AG09319 (cell line): Measurements from ENCODE around the gene HIRA.

Source experiments
- DNase-seq: peaks from one replicate; pipeline ENCODE4 v3.0.0-alpha.2; 2010; ENCODE audit warnings: low read depth; ENCODE audit errors: extremely low read depth
- TF ChIP-seq, protein P1 (sequence below): IDR thresholded peaks from 2 replicates; pipeline ENCODE4 v1.5.1; 2011; ENCODE audit warnings: low read depth, mild to moderate bottlenecking, inconsistent platforms, low read length, moderate library complexity

Gene HIRA

DNA sequence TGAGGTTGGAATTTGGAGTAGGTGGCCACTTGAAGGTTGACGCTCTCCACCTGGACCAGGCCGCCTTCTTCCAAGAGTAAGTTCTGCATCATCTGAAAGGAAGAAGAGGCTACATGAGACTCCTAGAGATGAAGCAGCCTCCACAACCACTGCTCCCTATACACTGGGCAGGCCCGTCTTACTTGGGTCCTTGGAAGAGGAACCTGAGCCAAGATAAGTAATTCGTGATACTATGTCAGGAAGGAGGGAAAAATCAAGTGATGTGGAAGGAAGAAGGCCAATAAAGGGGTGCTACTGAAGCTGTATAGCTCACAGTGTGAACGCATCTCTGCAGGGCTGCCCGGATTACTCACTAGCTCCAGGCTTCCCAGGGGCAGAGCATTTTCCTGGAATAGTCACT, 36.4 kb upstream of the HIRA start:
- TF ChIP-seq, protein P1, sequence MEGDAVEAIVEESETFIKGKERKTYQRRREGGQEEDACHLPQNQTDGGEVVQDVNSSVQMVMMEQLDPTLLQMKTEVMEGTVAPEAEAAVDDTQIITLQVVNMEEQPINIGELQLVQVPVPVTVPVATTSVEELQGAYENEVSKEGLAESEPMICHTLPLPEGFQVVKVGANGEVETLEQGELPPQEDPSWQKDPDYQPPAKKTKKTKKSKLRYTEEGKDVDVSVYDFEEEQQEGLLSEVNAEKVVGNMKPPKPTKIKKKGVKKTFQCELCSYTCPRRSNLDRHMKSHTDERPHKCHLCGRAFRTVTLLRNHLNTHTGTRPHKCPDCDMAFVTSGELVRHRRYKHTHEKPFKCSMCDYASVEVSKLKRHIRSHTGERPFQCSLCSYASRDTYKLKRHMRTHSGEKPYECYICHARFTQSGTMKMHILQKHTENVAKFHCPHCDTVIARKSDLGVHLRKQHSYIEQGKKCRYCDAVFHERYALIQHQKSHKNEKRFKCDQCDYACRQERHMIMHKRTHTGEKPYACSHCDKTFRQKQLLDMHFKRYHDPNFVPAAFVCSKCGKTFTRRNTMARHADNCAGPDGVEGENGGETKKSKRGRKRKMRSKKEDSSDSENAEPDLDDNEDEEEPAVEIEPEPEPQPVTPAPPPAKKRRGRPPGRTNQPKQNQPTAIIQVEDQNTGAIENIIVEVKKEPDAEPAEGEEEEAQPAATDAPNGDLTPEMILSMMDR: no peak

GRCh38 chr22:19466848-19467752, 35.6 kb upstream of the HIRA start:
- TF ChIP-seq, protein P1: no peak
- DNase-seq: no peak

More for the DNA sequence above, 36.4 kb upstream of the HIRA start:
- DNase-seq: no peak

- no peak for DNase-seq
- TF ChIP-seq, protein P1: no peak
Measured at GRCh38 chr22:19466126-19466716, 34.7 kb upstream of the HIRA start.

DNA sequence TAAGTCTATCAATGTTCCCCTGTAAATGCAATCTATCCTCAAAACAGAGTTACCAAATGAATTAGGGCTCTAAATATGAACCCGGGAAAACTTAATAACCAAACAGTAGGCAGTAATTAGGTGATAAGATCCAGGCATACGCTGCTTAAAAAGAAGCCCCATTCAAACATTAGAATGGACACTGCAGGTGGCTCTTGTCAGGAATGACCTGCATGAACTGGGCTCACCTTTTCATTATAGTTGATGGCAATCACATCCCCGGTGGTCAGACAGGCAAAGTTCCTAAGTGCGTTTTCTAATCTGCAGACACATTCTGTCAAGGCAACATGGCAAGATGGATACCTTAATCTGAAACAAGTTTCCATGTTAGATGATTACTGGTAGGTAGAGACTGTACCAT, 33.4 kb upstream of the HIRA start:
- TF ChIP-seq, protein P1: no peak
- no peak for DNase-seq

DNA sequence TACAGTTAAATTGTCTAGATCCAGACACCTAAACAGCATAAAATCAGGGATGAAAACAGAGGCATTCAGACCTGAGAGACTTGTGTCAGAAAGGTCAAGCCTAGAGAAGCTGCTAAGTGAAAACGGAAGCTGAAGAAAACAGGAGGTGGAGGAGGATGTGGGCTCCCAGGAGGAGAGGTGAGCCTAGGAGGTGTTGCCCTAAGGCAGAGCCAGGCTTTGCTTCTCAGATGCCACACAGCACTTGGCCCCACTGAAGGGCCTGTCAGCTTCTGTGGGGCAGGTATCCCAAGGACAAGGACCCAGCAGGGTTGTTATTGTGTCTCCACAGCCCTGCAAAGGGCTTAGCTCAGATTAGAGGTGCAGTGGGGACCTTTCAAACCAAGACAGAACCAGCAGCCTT, 33.0 kb upstream of the HIRA start:
- no peak for DNase-seq
- TF ChIP-seq, protein P1: no peak

DNA sequence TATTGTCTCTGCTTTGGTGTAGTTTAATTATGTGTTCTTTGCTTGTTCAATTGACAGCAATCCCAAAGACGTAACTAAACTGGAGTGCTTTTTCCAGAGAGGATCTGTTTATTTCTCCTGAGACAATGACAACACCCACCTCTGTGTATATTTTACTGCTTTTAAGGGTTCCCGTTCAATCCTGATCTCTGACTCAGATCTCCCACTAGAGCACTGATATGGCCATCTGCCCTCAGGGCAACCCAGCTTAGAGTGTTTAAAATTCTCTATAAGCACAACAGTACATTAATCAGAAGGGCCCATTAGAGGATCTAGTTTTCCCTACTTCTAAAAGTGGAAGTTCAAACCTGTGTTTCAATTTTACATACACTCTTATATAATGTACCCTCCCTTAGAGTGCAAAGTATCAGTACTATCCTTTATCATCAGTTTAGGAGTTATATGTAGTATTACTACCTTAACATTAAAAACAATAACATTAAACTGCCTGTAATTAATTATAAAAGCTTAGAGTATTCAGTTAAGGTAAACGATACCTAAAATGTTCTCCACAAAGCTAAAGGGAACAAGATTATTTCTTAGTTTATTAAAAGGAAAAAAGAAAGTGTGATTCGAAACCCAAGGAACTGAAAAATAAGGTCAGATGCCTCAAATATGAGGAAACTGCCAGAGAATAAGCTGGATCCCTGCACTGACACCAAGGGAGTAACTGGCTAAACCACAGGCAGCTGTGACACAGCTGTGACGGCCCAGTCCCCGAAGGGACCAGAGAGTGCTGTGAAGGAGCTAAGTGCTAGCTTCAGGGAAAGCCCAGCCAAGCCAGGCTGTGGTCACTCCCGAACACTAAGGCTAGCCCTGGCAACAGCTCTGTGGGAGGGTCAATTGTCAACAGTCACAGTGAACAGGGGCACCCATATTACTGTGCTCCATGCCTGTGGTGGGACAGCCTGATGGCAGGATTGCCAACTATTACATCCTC, 32.2 kb upstream of the HIRA start:
- TF ChIP-seq, protein P1: no peak
- DNase-seq: no peak
